NCI-H2227 (cell line): Measurements from ENCODE around the gene B3GAT2.
"Not testable (repeated sequence)": the region's sequence is repeated elsewhere in the genome, so short reads cannot be mapped to it uniquely, and the experiment has no call there.

Source experiments
- DNase-seq: peaks from one replicate; lab custom pipeline; 2025; ENCODE audit not compliant: unreplicated experiment; lab: John Stamatoyannopoulos, UW

The B3GAT2 gene, protein sequence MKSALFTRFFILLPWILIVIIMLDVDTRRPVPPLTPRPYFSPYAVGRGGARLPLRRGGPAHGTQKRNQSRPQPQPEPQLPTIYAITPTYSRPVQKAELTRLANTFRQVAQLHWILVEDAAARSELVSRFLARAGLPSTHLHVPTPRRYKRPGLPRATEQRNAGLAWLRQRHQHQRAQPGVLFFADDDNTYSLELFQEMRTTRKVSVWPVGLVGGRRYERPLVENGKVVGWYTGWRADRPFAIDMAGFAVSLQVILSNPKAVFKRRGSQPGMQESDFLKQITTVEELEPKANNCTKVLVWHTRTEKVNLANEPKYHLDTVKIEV

DNA sequence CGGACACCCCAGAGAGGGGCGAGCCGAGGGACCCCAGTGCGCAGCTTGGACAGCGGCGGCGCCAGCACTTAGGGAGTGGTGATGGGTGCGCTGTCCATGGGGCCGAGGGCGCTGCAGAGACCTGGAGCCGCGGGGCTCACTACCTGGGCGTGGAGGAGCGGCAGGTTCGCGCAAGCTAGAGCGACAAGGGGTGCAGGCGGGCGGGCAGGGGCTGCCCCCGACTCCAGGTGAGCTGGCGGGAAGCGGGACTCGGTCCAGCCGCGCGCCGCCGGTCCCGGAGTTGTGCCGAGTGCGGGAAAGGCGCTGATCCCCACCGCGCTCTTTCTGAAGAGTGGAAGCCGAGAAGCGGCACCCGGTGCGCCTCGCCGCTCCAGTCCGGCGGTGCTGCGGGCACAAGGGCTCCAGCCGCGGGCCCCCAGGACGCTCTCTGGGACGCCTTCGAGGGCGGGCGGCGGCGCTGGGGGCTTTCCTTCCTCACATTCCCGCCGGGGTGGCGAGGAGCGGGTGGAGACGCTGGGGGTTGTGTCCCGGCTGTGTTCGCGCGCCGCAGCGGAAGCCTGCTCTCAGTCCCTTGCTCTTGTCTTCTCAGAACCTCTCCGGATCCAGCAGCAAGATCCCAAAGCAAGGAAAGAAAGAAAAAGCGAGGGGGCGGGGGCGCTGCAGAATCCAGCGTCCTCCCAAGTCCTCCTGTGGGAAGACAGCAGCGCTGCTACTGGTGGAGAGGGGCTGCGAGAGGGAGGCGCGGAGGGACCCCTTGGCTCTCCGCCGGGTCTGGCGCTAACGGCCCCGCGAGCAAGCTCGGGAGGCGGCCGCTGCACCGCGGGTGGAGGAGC lies at the start of gene B3GAT2:
TSS of gene B3GAT2 (minus strand) at position 610 of the 833 bp plus-strand sequence. CDS start 631 bp downstream, outside the sequence.
- peak; percentile 70 for DNase-seq

DNA sequence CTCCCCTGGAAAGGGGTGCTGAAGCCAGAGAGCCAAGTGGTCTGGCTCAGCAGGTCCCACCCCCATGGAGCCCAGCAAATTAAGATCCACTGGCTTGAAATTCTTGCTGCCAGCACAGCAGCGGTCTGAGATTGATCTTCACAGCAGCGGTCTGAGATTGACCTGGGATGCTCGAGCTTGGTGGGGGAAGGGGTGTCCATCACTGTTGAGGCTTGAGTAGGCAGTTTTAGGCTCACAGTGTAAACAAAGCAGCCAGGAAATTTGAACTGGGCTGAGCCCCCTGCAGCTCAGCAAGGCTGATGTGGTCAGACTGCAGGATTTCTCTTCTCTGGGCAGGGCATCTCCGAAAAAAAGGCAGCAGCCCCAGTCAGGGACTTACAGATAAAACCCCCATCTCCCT lies 41.3 kb upstream of the B3GAT2 start:
- no peak for DNase-seq

DNA sequence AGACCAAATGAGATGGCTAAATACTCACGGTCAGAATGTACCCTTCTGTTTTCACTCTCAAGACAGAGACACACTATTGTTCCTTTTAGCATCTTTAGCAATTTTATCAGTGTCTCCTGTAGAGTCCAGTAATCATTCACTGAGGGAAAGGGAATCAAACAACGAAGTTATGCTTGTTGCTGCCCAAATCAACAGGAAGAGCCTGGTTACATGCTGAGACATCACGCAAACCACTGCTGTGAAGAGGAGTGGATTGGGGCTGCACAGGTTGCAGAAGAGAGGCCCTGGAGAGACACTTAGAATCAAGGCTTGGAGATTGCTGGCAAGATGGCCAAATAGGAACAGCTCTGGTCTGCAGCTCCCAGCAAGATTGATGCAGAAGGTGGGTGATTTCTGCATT lies 40.5 kb upstream of the B3GAT2 start:
- DNase-seq: no peak

DNA sequence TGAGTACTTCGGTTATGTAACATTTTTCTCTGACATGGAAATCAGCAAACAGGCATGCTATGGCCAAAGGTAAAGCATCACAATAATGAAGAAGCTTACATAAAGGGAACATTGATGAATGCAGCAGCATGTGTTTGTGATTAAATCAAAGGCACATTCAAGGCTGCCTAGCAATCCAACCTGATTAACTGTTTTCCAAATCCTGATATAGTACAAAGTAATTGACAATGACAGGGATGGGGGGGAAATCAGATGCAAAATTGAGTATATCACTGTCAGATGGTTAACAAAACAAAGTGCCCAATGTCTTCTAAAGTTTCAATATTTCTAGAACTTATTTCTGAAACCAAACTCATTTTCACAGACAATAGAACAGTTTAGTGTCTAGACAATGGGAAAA lies 39.2 kb upstream of the B3GAT2 start:
- DNase-seq: no peak

DNA sequence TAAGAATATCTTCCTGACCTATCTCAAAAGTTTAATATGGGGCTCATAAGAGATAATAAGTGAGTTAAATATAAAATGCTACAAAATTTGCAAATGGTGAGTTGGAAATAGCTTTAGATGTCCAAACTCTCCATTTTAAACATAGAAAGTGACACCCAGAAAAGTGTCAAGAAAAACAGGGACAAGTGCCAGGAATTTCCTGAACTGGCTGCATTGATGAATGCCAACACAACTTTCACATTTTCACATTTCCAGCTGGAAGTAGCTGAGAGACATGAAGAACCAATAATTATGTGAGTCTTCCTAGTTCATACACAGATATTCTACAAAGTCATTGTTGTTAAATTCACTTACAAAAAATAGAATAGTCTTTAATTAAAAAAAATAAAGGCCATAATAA lies 38.6 kb upstream of the B3GAT2 start:
- no peak for DNase-seq

DNA sequence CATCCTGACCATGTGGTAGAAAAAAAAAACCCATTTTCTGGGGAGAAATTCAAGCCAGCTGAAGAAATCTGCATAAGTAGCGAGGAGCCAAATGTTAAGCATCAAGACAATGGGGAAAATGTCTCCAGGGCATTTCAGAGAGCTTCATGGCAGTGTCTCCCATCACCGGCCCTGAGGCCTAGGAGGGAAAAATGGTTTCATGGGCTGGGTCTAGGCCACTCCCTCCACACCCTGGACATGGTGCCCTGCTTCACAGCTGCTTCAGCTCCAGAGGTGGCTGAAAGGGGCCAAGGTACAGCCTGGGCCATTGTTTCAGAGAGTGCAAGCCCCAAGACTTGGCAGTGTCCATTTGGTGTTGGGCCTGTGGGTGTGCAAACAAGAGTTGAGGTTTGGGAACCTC lies 34.4 kb upstream of the B3GAT2 start:
- DNase-seq: no peak

DNA sequence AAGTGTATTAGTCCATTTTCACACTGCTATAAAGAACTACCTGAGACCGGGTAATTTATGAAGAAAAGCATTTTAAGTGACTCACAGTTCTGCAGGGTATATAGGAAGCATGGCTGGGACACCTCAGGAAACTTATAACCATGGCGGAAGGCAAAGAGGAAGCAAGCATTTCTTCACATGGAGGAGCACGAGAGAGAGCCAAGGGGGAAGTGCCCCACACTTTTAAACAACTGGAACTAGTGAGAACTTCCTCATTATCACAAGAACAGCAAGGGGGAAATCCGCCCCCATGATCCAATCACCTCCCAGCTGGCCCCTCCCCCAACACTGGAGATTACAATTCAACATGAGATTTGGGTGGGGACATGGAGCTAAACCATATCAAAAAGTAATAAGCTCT lies 28.3 kb upstream of the B3GAT2 start:
- DNase-seq: no peak

DNA sequence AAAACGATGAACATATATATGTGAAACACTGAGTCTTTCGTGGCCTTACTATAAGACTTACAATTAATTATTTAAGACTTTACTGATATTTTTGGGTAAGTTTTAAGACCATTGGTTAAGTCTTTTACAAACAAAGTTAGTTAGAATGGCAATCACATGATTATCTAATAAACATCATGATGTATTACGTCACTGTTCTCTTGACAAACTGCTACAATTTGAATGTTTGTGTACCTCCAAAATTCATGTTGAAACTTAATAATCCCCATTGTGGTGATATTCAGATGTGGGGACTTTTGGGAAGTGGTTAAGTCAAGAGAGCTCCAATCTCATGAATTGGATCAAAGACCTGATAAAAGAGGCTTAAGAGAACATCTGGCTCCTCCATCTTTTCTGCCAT lies 25.9 kb upstream of the B3GAT2 start:
- DNase-seq: no peak

DNA sequence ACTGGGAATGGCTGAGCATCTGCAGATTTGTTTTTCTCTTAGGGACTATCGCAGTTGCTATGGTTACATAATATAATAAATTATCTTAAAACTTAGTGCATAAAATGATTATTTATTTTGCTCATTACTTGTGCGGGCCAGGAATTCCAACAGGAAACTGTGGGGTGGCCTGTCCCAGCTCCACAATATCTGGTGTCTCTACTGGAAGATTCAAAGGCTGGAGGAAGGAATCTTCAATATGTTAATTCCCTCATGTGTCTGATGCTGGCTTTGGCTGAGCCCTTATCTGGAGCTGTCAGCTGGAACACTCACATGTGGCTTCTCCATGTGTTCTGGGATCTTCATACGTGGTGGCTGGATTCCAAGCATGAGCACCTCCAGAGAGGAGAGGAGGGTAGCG lies 23.9 kb upstream of the B3GAT2 start:
- DNase-seq: no peak

DNA sequence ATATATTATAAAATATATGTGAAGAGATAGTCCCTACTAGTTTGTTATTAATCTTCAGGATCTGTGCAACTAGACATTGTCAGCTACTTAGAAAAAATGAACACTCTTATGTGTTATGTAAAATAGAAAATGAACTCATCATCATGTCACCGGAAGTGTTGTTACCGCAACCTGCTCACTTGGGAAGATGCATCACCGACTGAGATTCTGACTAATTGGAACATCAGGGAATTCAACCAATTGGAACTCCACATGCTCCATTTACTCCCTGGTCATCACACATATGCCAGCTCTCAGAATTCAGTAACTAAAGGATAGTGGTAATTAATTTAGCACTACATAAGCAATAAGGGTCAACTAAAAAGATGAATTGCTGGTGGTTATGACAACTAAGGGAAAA lies 16.7 kb upstream of the B3GAT2 start:
- no peak for DNase-seq

DNA sequence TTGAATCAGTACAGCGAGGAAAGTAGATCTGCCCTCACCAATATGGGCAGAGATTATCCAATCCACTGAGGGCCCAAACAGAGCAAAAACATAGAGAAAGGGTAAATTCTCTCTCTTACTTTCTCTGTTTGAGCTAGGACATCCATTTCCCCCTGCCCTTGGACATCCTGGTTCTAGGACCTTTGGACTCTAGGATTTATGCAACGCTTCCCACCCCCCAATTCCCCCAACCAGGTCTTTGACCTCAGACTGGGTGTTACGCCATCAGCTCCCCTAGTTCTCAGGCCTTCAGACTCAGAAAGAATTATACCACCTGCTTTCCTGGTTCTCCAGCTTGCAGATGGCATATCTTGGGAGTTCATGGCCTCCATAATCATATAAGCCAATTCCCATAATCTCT lies 10.2 kb upstream of the B3GAT2 start:
- no peak for DNase-seq

DNA sequence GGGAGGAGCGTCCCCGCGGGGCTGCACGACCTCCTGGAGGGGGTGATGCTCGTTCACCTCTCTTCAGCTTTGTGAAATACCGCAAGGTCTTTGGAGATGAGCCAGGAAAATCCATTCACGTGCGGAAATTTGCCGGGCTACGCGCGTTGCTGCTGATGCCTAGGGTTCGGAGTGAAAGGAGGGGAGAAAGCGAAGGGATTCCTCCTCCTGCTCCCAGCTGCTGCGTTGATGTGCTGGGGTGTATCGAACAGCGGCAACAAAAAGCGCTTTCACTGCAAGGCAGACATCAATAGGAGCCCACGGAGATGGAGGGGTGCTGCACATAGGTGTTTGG lies 391 bp upstream of the B3GAT2 start:
- DNase-seq: no peak

DNA sequence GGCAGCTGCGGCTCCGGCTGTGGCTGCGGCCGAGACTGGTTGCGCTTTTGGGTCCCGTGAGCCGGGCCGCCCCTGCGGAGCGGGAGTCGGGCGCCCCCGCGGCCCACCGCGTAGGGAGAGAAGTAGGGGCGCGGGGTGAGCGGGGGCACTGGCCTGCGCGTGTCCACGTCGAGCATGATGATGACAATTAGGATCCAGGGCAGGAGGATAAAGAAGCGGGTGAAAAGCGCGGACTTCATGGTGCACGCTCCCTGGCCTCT lies 739 bp downstream of the B3GAT2 start:
- no peak for DNase-seq

DNA sequence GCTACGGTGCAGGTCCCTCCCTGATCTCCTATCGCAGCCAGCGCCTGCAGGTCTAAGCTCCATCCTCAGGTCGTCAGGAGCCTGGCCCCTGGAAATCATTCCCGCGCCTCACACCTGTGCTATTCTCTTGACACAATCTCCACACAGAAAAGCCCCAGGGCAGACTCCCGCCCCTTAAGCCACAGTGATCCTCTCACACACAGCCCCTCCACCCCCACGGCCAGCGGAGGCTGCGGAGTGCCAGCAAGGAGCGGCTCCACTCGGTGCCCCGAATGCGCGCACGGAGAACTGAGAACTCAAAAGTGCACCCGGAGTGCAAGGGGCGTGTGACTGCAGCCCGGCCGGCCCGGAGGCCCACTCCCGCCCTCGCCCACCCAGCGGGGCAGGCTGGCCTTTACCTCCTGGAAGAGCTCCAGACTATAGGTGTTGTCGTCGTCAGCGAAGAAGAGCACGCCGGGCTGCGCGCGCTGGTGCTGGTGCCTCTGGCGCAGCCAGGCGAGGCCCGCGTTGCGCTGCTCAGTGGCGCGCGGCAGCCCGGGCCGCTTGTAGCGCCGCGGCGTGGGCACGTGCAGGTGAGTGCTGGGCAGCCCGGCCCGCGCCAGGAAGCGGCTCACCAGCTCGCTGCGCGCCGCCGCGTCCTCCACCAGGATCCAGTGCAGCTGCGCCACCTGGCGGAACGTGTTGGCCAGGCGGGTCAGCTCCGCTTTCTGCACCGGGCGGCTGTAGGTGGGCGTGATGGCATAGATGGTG lies 1.2 kb downstream of the B3GAT2 start:
- DNase-seq: peak; percentile 93

DNA sequence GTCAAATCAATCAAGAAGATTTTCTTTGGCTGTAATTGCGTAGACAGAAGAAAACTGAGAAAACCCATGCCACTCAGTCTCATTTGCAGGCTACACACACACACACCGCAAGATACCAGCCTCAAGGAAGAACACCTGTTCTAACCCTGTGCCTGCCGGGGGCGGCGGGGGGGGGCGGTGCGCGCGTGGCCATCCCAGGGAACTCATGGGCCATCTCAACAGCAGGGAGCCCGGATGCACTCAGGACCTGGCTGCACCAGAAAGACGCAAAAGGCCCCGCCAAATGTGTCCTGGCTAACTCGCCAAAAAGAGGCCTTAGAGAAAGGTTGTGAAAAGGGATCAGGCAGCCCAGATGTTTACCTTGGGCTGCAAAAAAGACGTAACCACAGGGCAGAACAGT lies 2.1 kb downstream of the B3GAT2 start:
- no peak for DNase-seq

DNA sequence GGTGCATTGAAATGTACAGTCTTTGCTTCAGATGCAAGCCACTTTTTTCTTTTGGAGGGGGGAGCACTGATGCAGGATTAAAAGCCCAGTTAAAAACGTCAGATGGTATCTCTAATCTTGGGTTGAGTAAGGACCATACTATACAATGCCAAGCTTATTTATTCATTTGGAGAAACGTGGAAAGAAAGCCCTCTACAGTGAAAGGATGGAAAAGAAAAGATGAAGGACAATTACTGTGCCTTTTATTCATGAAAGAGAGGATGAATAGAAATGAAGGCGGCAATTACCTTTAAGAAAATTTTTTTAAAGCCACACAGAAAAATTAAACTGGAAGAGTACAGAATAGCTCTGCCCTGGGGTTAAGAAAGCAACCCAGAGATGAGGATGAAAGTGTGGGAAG lies 2.7 kb downstream of the B3GAT2 start:
- no peak for DNase-seq

DNA sequence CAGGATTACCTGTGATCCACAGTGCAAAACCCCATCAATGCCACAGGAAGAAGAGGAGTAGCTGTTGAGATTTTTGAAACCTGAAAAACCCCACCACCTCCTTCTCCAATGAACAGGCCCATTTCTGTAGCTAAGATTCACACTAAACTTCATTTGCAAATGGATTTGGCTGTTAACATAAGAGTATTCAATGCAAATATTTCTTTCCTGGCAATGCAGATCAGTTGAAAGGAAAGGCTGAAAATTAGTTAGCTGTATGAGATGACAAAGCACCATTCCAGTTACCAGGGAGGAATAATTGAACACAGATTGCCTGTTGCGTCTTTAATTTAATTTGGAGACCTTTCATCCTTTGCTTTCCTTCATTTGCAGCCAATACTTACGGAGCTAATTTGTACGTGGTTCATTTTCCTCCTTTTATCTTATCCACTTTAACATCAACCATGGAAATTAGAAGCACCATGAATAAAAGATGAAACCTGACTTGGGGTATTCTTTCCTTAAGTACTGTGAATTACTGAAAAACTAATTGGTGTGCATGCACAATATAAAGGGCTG lies 4.2 kb downstream of the B3GAT2 start:
- DNase-seq: no peak

DNA sequence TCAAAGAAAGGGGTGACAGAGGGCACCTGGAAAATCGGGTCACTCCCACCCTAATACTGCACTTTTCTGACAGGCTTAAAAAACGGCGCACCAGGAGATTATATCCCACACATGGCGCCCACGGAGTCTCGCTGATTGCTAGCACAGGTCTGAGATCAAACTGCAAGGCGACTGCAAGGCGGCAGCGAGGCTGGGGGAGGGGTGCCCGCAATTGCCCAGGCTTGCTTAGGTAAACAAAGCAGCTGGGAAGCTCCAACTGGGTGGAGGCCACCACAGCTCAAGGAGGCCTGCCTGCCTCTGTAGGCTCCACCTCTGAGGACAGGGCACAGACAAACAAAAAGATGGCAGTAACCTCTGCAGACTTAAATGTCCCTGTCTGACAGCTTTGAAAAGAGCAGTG lies 12.5 kb downstream of the B3GAT2 start:
- not testable (repeated sequence) for DNase-seq

DNA sequence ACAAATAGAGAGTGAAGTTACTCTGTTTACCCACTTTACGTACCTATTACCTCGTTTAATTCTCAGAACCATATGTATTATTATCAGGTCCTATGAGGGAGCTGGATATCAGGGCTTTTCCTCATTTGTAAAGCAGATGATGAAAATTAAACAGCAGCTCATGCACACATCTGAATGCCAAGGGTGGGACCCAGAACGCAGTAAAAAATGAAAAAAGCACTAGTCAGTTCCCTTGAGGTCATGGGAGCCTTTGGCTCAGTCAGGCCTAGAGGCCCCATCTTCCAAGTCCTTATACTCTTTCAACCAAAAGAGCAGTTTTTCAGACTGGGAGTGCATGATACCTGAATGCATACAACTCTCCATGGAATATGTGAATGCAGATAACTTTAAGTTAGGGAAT lies 23.0 kb downstream of the B3GAT2 start:
- no peak for DNase-seq

DNA sequence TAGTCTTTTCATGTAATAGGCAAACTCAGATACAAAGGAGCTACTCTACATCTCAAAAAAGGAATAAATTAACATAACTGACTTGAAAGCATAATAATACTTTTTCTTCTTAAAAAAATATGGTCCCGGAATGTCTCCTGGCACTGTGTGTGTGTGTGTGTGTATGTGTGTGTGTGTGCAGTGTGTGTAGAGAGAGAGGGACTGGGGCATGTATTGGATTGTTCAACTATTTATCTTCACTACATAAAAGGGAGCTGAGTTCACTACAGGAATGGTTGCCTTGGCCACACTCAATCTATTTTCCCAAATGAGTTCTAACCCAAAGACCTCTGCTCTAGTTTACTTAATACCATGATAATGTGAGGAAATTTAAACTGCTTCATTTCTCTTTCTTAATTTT lies 51.1 kb downstream of the B3GAT2 start:
- no peak for DNase-seq

DNA sequence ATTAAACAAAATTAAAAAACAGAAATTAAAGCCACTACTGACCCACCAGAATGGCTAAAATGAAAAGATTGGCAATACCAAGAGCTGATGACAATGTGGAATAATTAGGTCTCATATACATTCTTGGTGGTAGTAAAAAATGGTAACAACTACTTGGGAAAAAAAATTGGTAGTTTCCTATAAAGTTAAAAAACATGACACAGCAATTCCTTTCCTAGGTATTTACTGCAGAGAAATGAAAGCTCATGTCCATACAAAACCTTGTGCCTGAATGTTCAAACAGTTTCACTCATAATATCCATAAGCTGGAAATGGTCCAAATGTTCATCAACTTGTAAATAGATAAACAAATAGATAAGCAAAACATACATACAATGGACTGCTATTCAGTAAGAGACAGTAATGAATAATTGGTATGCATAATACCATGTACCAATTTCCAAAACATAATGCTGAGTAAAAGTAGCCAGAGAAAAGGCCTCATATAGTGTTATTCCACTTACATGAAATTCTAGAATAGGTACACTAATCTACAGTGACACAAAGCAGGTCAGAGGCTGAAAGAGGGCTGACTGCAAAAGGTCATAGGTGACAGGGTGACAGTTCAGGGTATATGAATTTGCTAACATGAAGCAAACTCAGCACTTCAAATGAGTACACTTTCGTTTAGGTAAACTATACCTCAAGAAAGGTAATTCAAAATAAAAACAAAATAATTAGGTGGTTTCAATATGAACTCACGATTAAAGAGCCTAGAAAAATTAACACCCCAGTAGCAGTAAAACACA lies 53.0 kb downstream of the B3GAT2 start:
- DNase-seq: no peak
